Epithelial cell of proximal tubule (primary cell): ENCODE results near the gene KCNJ6. TPM values are rescaled to one million over a fixed set of nuclear protein-coding genes. Genes with fewer than 3 reads are reported as not detected.
"Not testable (repeated sequence)": the region's sequence is repeated elsewhere in the genome, so short reads cannot be mapped to it uniquely, and the experiment has no call there.

Experiments used
- DNase-seq: peaks from one replicate; pipeline ENCODE4 v3.0.0-alpha.2; 2011; ENCODE audit warnings: low read depth
- H3K4me3 ChIP-seq: 2 replicates; pipeline ENCODE4 v1.5.1; 2011; ENCODE audit warnings: low read depth, mild to moderate bottlenecking, low read length
- CTCF ChIP-seq: conservative IDR thresholded peaks from 2 replicates; pipeline ENCODE4 v1.5.1; 2012; ENCODE audit warnings: low read depth, mild to moderate bottlenecking, low read length
- total RNA-seq: library from RNA; depleted of rRNA; stranded (reverse); fragments of >200 nt; gene quantifications from 2 replicates; pipeline ENCODE4 v1.2.3, GENCODE V29; 2015

Gene KCNJ6
- total RNA-seq, 1 donor from 2014 or later, result under 0.01 TPM

- no peak for DNase-seq
- H3K4me3 ChIP-seq, result no peak overlapping the region
- no peak for TF ChIP-seq CTCF
Measured at GRCh38 chr21:37769656-37770055, 146.6 kb downstream of the KCNJ6 start.

- DNase-seq, result no peak
- TF ChIP-seq CTCF, result no peak
Measured at GRCh38 chr21:37767984-37768383, 148.3 kb downstream of the KCNJ6 start.

GRCh38 chr21:37766129-37766528, 150.1 kb downstream of the KCNJ6 start:
- H3K4me3 ChIP-seq, result no peak overlapping the region
- TF ChIP-seq CTCF, result no peak
- DNase-seq, result no peak

More at GRCh38 chr21:37767984-37768383, 148.3 kb downstream of the KCNJ6 start:
- H3K4me3 ChIP-seq, result no peak overlapping the region

- no peak for DNase-seq
- TF ChIP-seq CTCF, result no peak
- H3K4me3 ChIP-seq, result no peak overlapping the region
Measured at GRCh38 chr21:37765221-37765900, 150.9 kb downstream of the KCNJ6 start.

GRCh38 chr21:37764691-37765090, 151.6 kb downstream of the KCNJ6 start:
- no peak overlapping the region for H3K4me3 ChIP-seq
- no peak for DNase-seq

GRCh38 chr21:37763298-37763697, 153.0 kb downstream of the KCNJ6 start:
- no peak for DNase-seq
- H3K4me3 ChIP-seq, result no peak overlapping the region
- TF ChIP-seq CTCF, result no peak

More at GRCh38 chr21:37764691-37765090, 151.6 kb downstream of the KCNJ6 start:
- no peak for TF ChIP-seq CTCF

GRCh38 chr21:37762606-37763005, 153.7 kb downstream of the KCNJ6 start:
- DNase-seq, result no peak
- TF ChIP-seq CTCF, result no peak
- no peak overlapping the region for H3K4me3 ChIP-seq

- DNase-seq, H3K4me3 ChIP-seq: not testable (repeated sequence)
Measured at GRCh38 chr21:37761406-37761805, 154.9 kb downstream of the KCNJ6 start.
